HTERT RPE-1 (cell line): ENCODE data around the gene CATSPER3.

Experiments
- in situ Hi-C: fragments of 300-500 bp; cut with MboI; formaldehyde crosslinking; loops from 4 replicates; pipeline ENCODE4 v1.14.3; 2020; ENCODE audit warnings: low sequenced_read_pairs

The CATSPER3 gene

GRCh38 chr5:135028791-135029476 lies 61.2 kb downstream of the CATSPER3 start:
- in situ Hi-C loops: no loop called here

- in situ Hi-C loops: no loop called here
These were observed 61.9 kb downstream of the CATSPER3 start for GRCh38 chr5:135029477-135030122.

- in situ Hi-C loops: no loop called here
These were observed 62.6 kb downstream of the CATSPER3 start for GRCh38 chr5:135030123-135030955.

GRCh38 chr5:135030956-135031812 lies 63.5 kb downstream of the CATSPER3 start:
- in situ Hi-C loops: no loop called here

GRCh38 chr5:135031813-135032694 lies 64.3 kb downstream of the CATSPER3 start:
- in situ Hi-C loops: no loop called here

- in situ Hi-C loops: no loop called here
These were observed 64.9 kb downstream of the CATSPER3 start for GRCh38 chr5:135032695-135032998.

GRCh38 chr5:135032999-135033861 lies 65.5 kb downstream of the CATSPER3 start:
- in situ Hi-C loops: no loop called here

GRCh38 chr5:135033901-135034235 lies 66.2 kb downstream of the CATSPER3 start, which contains the start of gene PITX1:
Gene PITX1, minus strand, starts transcription at chr5:135034228. Its CDS starts 347 bp downstream, at chr5:135033881.
- in situ Hi-C loops: no loop called here

GRCh38 chr5:135034236-135034962 lies 66.7 kb downstream of the CATSPER3 start:
- in situ Hi-C loops: no loop called here

GRCh38 chr5:135034963-135035677 lies 67.4 kb downstream of the CATSPER3 start:
- in situ Hi-C loops: no loop called here

- in situ Hi-C loops: no loop called here
These were observed 67.9 kb downstream of the CATSPER3 start for GRCh38 chr5:135035678-135036030.

GRCh38 chr5:135036405-135036804 lies 68.7 kb downstream of the CATSPER3 start:
- in situ Hi-C loops: no loop called here

GRCh38 chr5:135037519-135038204 lies 70.0 kb downstream of the CATSPER3 start:
- in situ Hi-C loops: no loop called here

GRCh38 chr5:135038205-135038812 lies 70.6 kb downstream of the CATSPER3 start:
- in situ Hi-C loops: no loop called here

- in situ Hi-C loops: no loop called here
These were observed 71.1 kb downstream of the CATSPER3 start for GRCh38 chr5:135038813-135039270.

GRCh38 chr5:135039271-135040033 lies 71.7 kb downstream of the CATSPER3 start:
- in situ Hi-C loops: no loop called here
